HL-60 (cell line): ENCODE results near the gene NFIC.

ENCODE experiments used
- POLR2AphosphoS5 ChIP-seq: IDR thresholded peaks from 2 replicates; pipeline ENCODE4 v1.6.1; 2012; ENCODE audit warnings: low read depth
- SPI1 ChIP-seq: IDR thresholded peaks from 2 replicates; pipeline ENCODE4 v1.6.1; 2012; ENCODE audit warnings: low read depth, mild to moderate bottlenecking, borderline replicate concordance
- TF ChIP-seq, protein P1 (sequence below): IDR thresholded peaks from one replicate; pipeline ENCODE4 v1.5.1; 2011; ENCODE audit warnings: low read length, control low read depth, inconsistent platforms; ENCODE audit not compliant: insufficient read depth

DNA sequence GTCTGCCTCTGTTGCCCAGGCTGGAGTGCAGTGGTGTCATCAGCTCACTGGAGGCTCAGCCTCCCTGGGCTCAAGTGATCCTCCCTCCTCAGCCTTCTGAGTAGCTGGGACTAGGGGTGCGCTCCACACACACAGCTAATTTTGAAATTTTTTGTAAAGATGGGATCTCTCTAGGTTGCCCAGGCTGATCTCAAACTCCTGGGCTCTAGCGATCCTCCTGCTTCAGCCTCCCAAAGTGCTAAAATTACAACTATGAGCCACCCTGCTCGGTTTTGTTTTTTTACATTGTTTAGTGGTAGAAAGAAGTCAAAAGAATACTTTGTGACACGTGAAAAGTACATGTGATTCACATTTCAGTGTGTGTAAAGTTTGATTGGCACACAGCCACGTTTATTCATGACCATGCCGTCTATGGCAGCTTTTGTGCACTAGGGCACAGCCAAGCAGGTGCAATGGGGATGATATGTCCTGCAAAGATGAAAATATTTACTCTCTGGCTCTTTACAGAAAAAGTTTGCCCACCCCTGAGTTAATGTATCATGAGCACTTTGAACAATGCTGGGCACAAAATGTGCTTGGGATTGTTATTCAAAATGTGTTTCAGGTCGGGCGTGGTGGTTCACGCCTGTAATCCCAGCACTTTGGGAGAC is 16.2 kb upstream of the NFIC start:
- TF ChIP-seq, protein P1, sequence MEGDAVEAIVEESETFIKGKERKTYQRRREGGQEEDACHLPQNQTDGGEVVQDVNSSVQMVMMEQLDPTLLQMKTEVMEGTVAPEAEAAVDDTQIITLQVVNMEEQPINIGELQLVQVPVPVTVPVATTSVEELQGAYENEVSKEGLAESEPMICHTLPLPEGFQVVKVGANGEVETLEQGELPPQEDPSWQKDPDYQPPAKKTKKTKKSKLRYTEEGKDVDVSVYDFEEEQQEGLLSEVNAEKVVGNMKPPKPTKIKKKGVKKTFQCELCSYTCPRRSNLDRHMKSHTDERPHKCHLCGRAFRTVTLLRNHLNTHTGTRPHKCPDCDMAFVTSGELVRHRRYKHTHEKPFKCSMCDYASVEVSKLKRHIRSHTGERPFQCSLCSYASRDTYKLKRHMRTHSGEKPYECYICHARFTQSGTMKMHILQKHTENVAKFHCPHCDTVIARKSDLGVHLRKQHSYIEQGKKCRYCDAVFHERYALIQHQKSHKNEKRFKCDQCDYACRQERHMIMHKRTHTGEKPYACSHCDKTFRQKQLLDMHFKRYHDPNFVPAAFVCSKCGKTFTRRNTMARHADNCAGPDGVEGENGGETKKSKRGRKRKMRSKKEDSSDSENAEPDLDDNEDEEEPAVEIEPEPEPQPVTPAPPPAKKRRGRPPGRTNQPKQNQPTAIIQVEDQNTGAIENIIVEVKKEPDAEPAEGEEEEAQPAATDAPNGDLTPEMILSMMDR: no peak
- TF ChIP-seq SPI1 (no peak), POLR2AphosphoS5 (no peak)
